NCI-H1694 (cell line): ENCODE results near the gene BSND.
A peak's percentile ranks its signal among the peaks of the same experiment; 100 is the strongest.
"Not testable (repeated sequence)": the region's sequence is repeated elsewhere in the genome, so short reads cannot be mapped to it uniquely, and the experiment has no call there.

Experiments
- DNase-seq: peaks from one replicate; lab custom pipeline; 2025; lab: John Stamatoyannopoulos, UW

The BSND gene

DNA sequence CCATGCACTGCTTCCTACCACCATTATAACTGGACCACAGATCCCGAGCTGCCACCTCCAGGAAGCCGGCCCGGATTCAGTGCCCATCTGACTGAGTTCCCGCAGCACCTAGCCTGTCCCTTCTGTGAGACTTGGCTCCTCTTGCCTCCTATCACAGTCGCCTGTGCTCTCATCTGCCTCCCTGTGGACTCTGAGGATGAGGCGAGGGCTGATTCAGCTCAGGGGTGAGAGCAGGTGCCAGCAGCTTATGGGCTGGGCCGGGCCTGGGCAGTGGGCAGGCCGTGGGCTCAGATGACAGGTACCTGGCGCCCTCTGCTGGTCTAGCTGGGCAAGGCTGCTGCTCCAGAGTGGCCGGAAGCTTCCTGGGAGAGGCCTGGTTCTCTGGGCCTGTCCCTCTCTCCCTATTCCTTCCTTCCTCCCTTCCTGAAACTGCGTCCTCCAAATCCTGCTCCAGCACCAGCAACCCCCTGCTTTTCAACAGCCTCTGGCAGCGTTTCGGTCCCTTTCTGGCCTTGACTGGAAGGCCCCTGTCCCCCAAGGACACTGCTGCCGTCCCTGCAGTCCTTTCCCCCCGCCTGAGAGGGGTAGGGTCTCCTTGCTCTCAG is 23.3 kb downstream of the BSND start:
- peak; percentile 84 for DNase-seq

DNA sequence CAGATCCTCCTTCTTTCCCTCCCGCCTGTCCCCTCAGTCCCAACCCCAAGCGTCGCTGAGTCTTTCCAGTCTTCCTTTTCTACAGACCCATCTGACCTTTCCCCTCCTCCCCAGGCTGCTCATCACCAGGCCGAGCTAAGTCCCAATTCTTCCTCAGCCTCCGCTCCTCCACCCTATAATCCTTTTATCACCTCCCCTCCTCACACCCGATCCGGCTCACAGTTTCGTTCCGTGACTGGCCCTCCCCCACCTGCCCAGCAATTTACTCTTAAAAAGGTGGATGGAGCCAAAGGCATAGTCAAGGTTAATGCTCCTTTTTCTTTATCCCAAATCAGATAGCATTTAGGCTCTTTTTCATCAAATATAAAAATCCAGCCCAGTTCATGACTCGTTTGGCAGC is 25.4 kb downstream of the BSND start:
- not testable (repeated sequence) for DNase-seq

DNA sequence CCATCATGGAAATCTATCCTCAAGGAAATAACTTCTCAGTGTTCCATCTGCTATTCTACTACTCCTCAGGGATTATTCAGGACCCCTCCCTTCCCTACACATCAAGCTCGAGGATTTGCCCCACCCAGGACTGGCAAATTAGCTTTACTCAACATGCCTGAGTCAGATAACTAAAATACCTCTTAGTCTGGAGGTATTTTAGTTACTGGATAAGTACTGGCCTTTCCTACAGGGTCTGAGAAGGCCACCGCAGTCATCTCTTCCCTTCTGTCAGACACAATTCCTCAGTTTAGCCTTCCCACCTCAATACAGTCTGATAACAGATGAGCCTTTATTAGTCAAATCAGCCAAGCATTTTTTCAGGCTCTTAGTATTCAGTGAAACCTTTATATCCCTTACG is 27.9 kb downstream of the BSND start:
- not testable (repeated sequence) for DNase-seq

DNA sequence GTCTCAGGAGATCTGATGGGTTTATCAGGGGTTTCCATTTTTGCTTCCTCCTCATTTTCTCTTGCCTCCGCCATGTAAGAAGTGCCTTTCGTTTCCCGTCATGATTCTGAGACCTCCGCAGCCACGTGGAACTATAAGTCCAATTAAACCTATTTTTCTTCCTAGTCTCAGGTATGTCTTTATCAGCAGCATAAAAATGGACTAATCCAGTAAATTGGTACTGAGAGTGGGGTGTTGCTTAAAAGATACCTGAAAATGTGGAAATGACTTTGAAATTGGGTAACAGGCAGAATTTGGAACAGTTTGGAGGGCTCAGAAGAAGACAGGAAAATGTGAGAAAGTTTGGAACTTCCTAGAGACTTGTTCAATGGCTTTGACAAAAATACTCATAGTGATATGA is 32.4 kb downstream of the BSND start:
- not testable (repeated sequence) for DNase-seq

DNA sequence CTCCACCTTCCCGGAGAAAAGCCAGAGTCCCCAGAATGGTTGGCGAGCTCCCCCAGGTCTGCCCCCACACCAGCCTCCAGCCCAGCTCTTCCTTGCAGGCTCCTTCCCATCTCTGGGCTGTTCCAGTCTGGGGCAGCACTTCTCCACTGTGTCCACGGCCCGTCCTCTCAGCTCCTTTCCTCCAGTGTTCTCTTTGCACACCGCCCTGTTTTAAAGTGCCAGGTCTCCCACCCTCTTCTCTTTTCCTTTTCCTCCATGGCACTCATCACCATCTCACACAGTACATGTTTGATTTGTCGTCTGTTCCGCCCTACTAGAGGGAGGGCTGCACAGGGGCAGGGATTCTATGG is 34.5 kb downstream of the BSND start:
- no peak for DNase-seq

DNA sequence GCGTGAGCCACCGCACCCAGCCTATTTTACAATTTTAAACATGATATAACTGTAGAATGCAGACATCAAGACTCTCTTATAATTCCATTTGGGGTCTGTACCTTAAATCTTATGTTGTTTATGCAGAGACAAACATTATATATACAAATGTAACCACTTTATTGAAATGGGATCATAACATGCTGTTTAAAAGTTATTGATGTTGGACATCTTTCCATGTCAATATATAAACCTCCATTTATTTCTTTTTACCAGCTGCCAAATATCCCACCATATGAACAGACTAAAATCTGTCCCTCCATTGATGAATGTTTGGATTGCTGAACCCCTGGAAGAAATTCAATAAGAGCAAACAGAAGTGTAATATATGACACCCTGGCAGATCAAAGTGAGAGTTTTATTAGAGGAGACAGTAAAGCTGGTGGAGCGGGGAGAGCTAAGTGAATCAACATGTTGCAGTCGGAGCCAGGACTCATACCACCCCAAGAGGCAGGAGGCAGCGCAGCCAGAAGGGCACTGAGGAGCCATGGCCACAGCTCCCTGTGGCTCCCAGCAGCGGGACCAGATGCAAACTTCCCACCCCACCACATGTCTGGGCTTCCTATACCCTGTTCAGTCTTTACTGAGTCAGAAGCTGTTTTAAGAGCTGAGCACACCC is 35.9 kb downstream of the BSND start:
- DNase-seq: no peak

DNA sequence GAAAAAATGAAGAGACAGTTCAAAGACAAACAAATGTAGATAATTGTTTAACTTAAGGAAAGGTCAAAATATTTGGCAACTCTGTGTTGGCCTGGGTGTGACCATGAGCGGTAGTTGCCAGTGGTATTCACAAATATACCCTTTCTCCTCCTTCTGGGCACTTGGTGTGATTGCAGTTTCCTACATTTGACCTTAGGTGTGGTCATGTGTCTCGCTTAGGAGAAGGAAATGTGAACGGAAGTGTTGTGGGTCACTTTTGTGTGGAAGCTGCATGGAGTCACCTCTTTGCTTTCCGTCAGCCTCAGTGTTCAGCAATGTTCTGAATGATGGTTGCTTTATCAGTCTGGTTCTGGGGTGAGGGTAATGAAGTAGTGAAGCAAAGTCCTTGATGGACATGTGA is 37.2 kb downstream of the BSND start:
- DNase-seq: no peak

DNA sequence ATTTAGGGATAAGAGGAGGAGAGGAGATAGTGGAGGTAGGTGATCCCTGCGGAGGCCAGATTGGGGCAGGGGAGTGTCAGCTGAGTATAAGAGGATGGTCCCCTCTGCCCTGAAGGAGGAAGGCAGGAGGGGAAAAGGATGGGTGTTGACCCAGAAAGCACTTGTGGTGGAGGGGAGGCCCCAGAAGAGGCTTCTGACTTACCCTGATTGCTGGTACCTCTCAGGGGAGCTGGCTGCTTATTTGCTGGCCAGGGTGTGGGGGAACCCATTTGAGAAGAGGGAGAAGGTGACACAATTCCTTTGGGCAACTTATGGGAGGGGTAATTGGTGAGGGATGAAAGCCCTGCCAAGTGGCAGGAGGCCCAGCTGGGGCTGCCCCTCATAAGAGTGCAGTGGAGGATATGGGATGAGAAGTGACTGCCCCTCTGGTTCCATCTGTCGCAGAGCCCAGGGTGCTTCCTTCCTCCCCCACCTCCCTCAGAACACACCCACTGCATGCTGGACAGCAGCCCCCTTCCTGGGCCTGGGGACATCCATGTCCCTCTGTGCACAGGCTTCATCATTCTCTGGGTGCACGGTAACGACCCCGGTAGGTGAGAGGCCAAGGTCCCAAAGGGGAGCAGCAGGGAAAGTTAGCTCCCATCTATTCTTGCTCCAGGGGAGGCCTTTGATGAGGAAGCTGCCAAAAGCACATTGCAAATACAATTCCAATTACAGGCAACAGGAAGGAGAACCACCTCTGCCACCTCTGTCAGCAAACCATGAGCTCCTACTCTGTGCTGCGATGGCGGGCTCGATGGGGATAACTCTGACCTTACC is 39.2 kb downstream of the BSND start:
- DNase-seq: no peak

DNA sequence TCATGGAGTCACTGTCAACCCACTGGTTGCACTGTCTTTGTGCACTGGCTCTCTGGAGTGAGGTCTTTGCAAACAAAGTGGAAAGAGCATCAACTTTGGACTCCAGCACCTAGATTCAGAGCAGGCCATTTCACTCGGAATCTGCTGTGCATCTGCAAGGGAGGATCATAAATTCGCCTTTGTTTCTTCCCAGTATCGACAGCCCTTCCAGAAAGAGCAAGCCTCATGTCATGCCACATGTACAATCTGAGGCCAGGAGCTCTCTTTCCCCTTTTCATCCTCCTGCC is 39.8 kb downstream of the BSND start:
- no peak for DNase-seq

DNA sequence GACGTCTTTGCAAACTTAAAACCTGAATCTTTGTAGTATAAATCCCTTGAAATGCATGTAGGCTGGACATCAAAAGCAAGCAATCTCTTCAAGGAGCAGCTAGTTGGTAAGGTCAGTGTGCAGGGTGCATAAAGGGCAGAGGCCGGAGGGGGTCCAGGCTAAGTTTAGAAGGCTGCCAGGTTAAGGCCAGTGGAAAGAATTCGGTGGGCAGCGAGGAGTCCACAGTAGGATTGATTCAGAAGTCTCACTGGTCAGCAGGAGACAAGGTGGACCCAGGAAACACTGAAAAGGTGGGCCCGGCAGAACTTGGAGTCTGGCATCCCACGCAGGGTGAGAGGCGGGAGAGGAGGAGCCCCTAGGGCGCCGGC is 40.2 kb downstream of the BSND start:
- DNase-seq: no peak

DNA sequence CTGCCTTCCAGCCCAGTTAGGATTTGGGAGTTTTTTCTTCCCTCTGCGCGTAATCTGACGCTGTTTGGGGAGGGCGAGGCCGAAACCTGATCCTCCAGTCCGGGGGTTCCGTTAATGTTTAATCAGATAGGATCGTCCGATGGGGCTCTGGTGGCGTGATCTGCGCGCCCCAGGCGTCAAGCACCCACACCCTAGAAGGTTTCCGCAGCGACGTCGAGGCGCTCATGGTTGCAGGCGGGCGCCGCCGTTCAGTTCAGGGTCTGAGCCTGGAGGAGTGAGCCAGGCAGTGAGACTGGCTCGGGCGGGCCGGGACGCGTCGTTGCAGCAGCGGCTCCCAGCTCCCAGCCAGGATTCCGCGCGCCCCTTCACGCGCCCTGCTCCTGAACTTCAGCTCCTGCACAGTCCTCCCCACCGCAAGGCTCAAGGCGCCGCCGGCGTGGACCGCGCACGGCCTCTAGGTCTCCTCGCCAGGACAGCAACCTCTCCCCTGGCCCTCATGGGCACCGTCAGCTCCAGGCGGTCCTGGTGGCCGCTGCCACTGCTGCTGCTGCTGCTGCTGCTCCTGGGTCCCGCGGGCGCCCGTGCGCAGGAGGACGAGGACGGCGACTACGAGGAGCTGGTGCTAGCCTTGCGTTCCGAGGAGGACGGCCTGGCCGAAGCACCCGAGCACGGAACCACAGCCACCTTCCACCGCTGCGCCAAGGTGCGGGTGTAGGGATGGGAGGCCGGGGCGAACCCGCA is 40.8 kb downstream of the BSND start, which contains the start of gene PCSK9:
TSS of gene PCSK9 (plus strand) at position 207 of the 741 bp plus-strand sequence. CDS start at position 497, 290 bp downstream.
- DNase-seq: no peak

DNA sequence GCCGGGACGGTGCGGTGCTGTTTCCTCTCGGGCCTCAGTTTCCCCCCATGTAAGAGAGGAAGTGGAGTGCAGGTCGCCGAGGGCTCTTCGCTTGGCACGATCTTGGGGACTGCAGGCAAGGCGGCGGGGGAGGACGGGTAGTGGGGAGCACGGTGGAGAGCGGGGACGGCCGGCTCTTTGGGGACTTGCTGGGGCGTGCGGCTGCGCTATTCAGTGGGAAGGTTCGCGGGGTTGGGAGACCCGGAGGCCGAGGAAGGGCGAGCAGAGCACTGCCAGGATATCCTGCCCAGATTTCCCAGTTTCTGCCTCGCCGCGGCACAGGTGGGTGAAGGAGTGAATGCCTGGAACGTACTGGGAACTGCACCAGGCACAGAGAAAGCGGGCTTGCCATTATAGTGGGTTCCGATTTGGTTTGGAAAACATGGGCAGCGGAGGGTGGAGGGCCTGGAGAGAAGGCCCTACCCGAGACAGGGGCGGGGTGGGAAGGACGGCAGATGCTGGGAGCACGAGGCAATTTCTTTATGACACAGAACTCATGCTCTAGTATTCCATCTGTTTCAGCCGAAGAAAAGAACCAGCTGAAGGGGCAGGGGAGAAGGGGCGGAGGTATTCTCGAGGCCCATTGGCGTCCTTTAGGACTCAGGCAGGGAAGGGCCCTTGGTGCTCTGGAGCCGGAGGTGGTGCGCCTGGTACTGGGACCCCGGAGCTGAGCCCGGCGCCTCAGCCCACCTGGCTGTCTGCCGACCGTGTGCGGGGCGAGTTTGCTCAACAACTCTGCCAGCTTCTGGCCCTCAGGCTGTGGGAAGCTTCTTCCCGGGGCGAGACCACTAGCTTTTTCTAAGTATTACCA is 41.6 kb downstream of the BSND start:
- peak; percentile 9 for DNase-seq

DNA sequence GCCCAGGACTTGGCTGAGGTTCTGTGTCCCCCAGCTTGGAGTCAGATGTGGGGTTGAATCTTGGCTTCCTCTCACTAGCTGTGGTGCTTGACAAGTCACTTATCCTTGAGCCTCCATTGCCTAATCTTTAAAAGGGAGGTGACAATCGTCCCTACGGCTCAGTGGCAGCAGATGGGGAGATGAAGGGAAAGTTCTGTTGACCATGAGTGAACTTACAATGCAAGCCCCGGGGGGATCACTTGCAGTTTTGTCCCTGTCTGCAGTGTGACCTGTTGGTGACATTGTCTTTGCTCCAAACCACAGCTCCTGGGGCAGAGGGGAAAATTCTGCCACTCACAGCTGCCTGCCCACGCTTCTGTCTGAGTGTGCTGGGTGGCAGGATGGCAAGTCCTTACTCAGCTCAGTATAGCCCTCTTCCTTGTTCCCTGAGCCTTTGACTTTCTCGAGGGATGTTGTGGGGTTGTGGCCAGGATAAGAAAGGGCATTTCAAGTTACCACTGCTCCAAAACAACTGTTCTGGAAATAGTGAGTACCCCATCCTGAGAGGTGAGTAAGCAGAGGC is 42.3 kb downstream of the BSND start:
- DNase-seq: no peak

DNA sequence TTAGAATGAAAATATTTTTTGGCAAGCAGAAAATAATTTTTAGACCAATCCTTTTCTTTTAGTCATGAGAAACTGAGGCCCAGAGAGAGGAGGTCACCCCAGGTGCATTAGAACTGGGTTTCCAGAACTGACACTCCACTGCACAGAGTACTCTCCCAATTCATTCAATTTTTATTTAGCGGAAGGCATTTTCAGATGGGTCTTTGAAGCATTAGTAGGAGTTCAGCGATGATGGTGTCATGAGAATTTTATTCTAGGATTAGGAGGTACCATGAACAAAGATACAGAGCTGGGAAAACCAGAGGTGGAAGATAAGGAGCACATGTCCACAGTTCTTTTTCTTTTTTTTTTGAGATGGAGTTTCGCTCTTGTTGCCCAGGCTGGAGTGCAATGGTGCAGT is 42.9 kb downstream of the BSND start:
- no peak for DNase-seq

DNA sequence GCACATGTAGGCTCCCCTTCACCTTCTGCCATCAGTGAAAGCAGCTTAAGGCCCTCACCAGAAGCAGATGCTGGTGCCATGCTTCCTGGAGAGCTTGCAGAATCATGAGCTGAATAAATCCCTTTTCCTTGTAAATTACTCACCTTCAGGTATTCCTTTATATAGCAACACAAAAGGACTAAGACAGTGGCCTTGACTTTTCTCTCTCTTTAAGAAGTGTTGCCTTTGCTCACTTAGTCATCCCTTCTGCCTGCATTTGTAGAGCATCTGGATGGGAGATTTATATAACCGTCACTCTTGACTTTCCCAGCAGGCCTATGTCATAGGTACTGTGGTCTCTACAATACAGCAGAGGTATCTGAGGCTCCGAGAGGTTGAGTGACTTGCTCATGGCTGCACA is 44.3 kb downstream of the BSND start:
- no peak for DNase-seq

DNA sequence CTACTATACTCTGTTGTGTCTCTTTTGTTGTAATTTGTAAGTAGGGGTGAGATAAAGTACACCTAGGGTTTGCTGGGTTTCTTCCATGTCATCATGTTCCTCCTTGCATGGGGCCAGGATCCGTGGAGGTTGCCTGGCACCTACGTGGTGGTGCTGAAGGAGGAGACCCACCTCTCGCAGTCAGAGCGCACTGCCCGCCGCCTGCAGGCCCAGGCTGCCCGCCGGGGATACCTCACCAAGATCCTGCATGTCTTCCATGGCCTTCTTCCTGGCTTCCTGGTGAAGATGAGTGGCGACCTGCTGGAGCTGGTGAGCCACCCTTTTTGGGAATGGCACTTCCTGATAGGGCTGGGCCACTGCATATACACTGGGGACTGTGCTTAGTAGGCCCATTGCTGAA is 45.0 kb downstream of the BSND start:
- no peak for DNase-seq

DNA sequence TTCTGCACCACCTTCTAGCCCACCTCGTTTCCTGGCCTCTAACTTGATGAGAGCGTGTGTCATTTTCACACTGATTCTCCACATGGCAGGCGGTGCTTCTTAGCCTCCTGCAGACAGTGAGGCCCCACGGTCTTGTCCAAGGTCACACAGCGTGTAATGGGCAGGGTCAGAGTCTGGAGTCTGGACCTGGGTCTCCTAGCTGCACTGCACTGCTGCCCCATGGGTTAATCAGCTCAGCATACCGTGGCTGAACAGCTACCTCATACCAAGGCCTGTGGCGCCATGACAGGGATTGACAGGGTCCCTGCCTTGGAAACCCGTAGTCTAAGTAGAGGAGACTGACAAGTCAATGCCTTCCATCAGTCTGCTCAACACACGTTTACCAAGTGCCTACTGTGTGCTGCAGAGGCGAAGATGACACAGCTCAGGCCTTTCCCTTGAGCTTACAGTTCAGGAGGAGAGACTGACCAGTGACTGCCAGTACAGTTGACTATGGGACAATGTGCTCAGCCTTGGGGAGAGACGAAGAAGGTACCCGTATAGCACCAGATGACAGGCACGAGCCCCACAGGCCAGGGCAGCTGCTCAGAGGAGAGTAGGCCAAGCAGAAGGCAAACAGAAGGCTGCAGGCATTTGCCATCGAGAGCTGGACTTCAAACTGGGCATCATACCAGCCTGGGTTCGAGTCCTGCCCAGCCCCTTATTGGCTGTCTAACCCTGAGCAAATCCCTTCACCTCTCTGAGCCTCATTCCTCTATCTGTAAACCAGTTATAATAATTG is 46.1 kb downstream of the BSND start:
- DNase-seq: no peak

DNA sequence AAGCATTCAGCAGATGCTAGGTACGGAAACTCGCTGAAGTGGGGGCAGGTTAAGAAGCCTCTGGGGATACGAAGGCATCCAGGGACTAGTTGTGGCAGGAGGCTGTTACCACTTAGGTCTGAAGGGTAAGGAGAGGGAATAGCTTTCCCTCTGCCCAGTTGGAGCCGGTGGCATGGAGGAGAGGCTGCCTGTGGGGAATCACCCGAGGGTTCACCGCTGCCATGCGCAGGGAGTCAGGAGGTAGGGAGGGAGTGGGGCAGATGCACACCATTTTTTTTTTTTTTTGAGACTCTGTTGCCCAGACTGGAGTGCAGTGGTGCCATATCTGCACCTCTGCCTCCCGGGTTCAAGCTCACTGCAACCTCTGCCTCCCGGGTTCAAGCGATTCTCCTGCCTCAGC is 46.7 kb downstream of the BSND start:
- no peak for DNase-seq

DNA sequence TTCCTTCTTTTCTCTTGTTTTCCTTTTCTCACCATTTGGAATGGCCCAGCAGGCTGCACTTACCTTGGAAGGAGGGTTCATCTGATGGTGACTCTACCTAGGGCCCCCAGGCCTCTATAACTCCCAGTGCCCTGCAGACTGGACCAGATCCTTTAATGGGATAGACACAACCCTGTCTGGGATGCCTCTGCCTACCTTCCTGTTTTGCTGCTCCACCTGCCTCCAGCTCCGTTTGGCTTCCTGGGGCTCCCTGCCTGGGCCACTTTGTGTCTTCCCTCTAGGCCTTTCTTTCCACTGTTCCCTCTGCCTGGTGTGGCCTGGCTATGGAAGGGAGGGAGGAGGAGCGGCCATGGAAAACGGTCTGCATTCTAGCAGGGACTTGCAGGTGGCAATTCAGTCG is 48.1 kb downstream of the BSND start:
- no peak for DNase-seq

DNA sequence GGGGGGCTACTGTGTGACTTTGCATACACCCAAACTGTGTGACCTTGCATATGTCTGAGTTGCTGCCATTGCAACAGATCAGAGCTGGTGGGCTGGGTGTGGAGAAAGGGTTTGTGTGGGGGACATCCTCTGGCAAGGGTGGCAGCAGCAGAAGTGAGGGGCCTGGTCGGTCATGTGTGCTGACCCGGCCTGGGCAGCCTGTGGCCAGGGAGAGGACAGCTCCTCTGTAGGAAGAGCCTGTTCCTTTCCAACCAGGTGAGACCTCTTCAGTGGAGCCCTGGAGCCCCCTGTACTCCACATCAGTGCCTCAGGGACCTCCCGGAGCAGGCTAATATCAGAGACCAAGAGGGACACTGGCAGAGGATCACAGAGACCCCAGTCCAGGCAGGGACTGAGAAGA is 48.9 kb downstream of the BSND start:
- DNase-seq: no peak
